Upper lobe of right lung (tissue), 1 donor: ENCODE results near the gene NUP62CL. TPM values are rescaled to one million over a fixed set of nuclear protein-coding genes. Genes with fewer than 3 reads are reported as not detected.
"Not testable (repeated sequence)": the region's sequence is repeated elsewhere in the genome, so short reads cannot be mapped to it uniquely, and the experiment has no call there.

ENCODE experiments used
- ATAC-seq: fragments of 200-7000 bp; cut with Tn5 transposase; one replicate; pipeline ENCODE4 v1.9.1; 2020; ENCODE audit warnings: mild to moderate bottlenecking, moderate library complexity
- DNase-seq: peaks from one replicate; pipeline ENCODE4 v3.0.0-alpha.2; 2020
- H3K27ac ChIP-seq: fragments of 200-600 bp; one replicate; pipeline ENCODE4 v1.8.0; 2022
- H3K27me3 ChIP-seq: fragments of 200-600 bp; one replicate; pipeline ENCODE4 v1.8.0; 2022; ENCODE audit warnings: mild to moderate bottlenecking
- H3K36me3 ChIP-seq: fragments of 200-600 bp; one replicate; pipeline ENCODE4 v1.8.0; 2022
- H3K4me1 ChIP-seq: fragments of 200-600 bp; one replicate; pipeline ENCODE4 v1.8.0; 2022
- H3K4me3 ChIP-seq: fragments of 200-600 bp; one replicate; pipeline ENCODE4 v1.8.0; 2022; ENCODE audit warnings: mild to moderate bottlenecking
- H3K9me3 ChIP-seq: fragments of 200-600 bp; one replicate; pipeline ENCODE4 v1.8.0; 2022
- intact Hi-C: fragments of 100-400 bp; cut with DNase I; formaldehyde crosslinking; loops from one replicate; pipeline ENCODE4 v1.11.0; 2022
- total RNA-seq: library from RNA; stranded (reverse); fragmentation: NEBNext Ultra II Directional; extraction: Animal tissue kit (Norgen Biotek cat#: 25700); gene quantifications from one replicate; pipeline ENCODE4 v1.2.1, GENCODE V29; 2021
- TF ChIP-seq, protein P1 (sequence below): fragments of 200-600 bp; IDR thresholded peaks from one replicate; pipeline ENCODE4 v1.8.0; 2022; ENCODE audit warnings: antibody characterized with exemption
- donor health status: DM: no; HTN: yes; CAD: no; lungs with severe emphysema.

Gene NUP62CL
- total RNA-seq, 1 donor from 2014 or later, result 0.78 TPM

DNA sequence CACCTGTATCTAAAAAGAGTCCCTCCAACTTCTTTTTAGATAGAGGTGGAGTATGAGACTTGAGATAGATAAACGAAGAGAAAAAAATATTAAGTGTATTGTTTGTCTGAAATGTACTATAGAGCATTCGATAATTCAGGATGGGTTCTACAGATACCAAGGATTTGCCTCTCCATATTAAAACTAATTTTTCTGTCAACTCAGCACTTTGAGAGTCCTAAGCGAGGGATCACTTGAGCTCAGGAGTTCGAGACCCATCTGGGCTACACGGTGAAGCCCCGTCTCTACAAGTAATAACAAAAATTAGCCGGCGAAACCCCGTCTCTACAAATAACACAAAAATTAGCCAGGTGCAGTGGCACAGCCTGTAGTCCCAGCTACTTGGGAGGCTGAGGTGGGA, 1.7 kb upstream of the NUP62CL start:
- no peak overlapping the region for H3K4me3 ChIP-seq
- intact Hi-C loops, result no loop called here
- ATAC-seq (no peak), DNase-seq (no peak)
- TF ChIP-seq, protein P1, sequence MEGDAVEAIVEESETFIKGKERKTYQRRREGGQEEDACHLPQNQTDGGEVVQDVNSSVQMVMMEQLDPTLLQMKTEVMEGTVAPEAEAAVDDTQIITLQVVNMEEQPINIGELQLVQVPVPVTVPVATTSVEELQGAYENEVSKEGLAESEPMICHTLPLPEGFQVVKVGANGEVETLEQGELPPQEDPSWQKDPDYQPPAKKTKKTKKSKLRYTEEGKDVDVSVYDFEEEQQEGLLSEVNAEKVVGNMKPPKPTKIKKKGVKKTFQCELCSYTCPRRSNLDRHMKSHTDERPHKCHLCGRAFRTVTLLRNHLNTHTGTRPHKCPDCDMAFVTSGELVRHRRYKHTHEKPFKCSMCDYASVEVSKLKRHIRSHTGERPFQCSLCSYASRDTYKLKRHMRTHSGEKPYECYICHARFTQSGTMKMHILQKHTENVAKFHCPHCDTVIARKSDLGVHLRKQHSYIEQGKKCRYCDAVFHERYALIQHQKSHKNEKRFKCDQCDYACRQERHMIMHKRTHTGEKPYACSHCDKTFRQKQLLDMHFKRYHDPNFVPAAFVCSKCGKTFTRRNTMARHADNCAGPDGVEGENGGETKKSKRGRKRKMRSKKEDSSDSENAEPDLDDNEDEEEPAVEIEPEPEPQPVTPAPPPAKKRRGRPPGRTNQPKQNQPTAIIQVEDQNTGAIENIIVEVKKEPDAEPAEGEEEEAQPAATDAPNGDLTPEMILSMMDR, result no peak
- H3K27ac ChIP-seq, result no peak overlapping the region
- no peaks in the 10 kb centered on the region for H3K9me3 ChIP-seq
- H3K4me1 ChIP-seq, result no peaks in the 10 kb centered on the region
- H3K36me3 ChIP-seq, result no peaks in the 10 kb centered on the region
- H3K27me3 ChIP-seq, result no peaks in the 10 kb centered on the region

DNA sequence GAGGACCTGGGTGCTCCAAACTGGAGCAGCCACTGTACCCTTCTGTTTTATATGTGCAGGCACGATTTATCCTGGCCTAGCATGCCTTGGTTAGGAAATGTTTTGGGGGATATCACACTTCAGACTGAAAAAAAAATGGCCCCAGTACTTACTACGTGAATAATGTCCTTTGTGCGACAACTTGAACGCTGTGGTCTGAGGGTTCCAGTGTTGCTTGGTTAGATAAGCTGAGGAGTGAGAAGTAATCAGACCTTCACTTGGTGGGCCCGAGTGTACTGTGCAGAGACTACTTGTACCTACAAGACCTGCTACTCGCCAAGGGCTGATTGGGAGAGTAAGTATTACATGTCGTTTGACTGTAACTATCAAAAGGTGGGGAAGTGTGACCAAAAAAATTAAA, 856 bp upstream of the NUP62CL start:
- ATAC-seq, result no peak
- no peak overlapping the region for H3K4me3 ChIP-seq
- intact Hi-C loops, result no loop called here

DNA sequence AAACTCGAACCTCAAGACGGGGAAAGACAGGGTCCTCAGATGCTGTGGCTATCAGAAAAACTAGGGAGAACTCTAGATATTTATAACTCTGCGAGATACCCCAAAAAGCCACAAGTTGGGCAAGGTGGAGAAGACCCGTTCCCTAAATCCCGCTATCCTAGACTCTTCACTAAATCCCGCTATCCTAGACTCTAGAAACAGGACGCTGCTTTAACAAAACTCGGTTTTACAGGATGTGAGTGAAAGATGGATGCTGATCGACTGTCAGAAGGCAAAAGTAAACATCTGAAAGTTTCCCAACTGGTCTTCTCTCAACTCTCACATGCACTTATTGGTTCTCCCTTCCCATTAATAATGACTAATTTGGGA, 448 bp upstream of the NUP62CL start:
- Histone ChIP-seq H3K4me3 (no peak overlapping the region), H3K9me3 (no peaks in the 10 kb centered on the region), H3K4me1 (no peaks in the 10 kb centered on the region), H3K27ac (no peak overlapping the region), H3K36me3 (no peaks in the 10 kb centered on the region), H3K27me3 (no peaks in the 10 kb centered on the region)
- DNase-seq (no peak), ATAC-seq (no peak)
- intact Hi-C loops, result no loop called here
- TF ChIP-seq, protein P1, result no peak

More for the DNA sequence above, 856 bp upstream of the NUP62CL start:
- Histone ChIP-seq H3K27ac (no peak overlapping the region), H3K9me3 (no peaks in the 10 kb centered on the region), H3K27me3 (no peaks in the 10 kb centered on the region), H3K36me3 (no peaks in the 10 kb centered on the region), H3K4me1 (no peaks in the 10 kb centered on the region)
- DNase-seq, result no peak
- TF ChIP-seq, protein P1, result no peak

DNA sequence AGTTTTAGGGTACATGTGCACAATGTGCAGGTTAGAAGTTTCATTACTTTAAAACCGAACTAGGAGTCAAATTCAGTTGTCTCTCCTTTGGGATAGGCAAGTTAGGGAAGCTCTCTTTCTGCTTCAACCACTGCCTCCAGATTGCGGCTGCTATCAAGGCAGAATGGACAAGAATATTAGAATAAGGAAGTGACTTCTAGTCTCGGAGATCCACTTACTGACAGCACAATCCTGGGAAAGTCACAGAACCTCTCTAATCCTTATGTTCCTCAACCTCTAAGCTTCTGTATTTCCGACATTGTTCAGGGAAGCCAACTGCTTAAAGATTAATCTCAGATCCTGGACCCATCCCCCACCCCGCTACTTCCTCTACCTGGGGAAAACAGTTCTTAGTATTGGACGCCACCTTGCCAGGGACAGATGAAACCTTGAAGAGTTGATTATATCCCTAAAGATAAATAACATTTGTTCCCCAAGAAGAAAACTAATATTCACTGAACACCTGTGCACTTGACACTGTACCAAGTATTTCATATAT, 2.1 kb downstream of the NUP62CL start:
- Histone ChIP-seq H3K36me3 (no peaks in the 10 kb centered on the region), H3K27ac (no peak overlapping the region)

DNA sequence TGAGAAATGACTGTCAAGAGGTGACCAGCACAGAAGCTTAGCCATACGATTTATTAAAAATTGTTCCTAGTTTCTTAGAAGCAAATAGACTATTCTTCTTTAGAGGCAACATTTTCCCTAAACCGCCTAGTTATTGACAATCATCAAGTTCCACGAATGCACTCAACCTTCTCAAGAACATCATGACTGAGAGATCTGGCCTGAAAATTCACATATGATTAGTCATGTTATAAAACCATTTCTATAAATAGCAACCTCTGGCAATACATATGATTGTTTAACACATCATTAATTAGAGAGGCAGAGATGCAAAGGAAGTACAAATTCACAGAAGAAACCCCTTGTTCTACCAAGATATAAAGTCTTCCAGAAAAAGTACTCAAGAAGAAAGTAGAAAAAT, 6.7 kb downstream of the NUP62CL start:
- Histone ChIP-seq H3K27ac (no peak overlapping the region), H3K4me1 (no peaks in the 10 kb centered on the region), H3K9me3 (no peaks in the 10 kb centered on the region), H3K4me3 (no peak overlapping the region), H3K27me3 (no peaks in the 10 kb centered on the region), H3K36me3 (no peaks in the 10 kb centered on the region)
- intact Hi-C loops, result no loop called here
- no peak for ATAC-seq
- no peak for DNase-seq
- TF ChIP-seq, protein P1, result no peak

More for the DNA sequence above, 2.1 kb downstream of the NUP62CL start:
- no peak for DNase-seq
- TF ChIP-seq, protein P1, result no peak
- Histone ChIP-seq H3K4me3 (no peak overlapping the region), H3K4me1 (no peaks in the 10 kb centered on the region), H3K27me3 (no peaks in the 10 kb centered on the region), H3K9me3 (no peaks in the 10 kb centered on the region)
- intact Hi-C loops, result no loop called here
- ATAC-seq, result no peak

DNA sequence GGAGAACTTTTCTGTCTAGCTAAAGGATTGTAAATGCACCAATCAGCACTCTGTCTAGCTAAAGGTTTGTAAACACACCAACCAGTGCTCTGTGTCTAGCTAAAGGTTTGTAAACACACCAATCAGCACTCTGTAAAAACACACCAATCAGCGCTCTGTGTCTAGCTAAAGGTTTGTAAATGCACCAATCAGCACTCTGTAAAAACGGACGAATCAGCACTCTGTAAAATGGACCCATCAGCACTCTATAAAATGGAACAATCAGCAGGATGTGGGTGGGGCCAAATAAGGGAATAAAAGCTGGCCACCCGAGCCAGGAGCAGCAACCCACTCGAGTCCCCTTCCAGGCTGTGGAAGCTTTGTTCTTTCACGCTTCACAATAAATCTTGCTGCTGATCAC, 8.2 kb downstream of the NUP62CL start:
- H3K4me3 ChIP-seq, intact Hi-C loops, H3K9me3 ChIP-seq, DNase-seq, H3K4me1 ChIP-seq, ATAC-seq, H3K27ac ChIP-seq, H3K27me3 ChIP-seq, H3K36me3 ChIP-seq: not testable (repeated sequence)
